Tibial nerve (tissue), 4 donors: ENCODE results near the gene SLC25A21.

ENCODE experiments used
- EP300 ChIP-seq, 2 donors: sonication (generic); formaldehyde crosslinking; IDR thresholded peaks; one replicate each; pipeline ENCODE4 v1.6.1; 2017; ENCODE audit warnings: antibody characterized with exemption in 2 of 2, mild to moderate bottlenecking in 1 of 2
- POLR2A ChIP-seq, 2 donors: fragments of 450-650 bp; IDR thresholded peaks; one replicate each; pipeline ENCODE4 v1.6.1; 2017; ENCODE audit warnings: antibody characterized with exemption in 2 of 2, mild to moderate bottlenecking in 2 of 2, moderate library complexity in 2 of 2
- TF ChIP-seq, protein P1 (sequence below), 5 experiments: fragments of 200-600 bp in 3 of 5; fragments of 450-650 bp in 2 of 5; sonication (generic) in 3 of 5; IDR thresholded peaks; one replicate each; pipeline ENCODE4 v1.5.1; 2016 to 2019; ENCODE audit warnings: antibody characterized with exemption in 5 of 5, mild to moderate bottlenecking in 3 of 5, moderate library complexity in 2 of 5

DNA sequence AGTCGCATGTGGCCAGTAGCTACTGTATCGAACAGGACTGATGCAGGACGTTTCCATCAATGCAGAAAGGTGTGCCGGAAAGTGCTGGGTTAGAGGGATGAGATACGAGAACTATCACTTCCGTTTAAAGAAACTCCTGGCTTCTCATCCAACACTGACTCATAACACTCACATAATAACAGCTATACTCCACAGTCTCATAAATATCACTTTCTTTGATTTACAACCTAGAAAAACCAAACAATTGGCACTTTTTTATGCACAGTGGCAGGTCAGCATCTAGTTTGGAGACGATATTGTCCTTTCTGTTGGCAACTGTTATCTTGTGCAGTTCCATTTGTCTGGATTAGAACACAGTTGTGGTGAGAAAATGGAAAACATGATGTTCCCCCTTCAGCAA, 43.4 kb downstream of the SLC25A21 start:
- TF ChIP-seq POLR2A (IDR thresholded peaks at IDR 0.05) (no peak), EP300 (IDR thresholded peaks at IDR 0.05) (no peak)
- TF ChIP-seq, protein P1, sequence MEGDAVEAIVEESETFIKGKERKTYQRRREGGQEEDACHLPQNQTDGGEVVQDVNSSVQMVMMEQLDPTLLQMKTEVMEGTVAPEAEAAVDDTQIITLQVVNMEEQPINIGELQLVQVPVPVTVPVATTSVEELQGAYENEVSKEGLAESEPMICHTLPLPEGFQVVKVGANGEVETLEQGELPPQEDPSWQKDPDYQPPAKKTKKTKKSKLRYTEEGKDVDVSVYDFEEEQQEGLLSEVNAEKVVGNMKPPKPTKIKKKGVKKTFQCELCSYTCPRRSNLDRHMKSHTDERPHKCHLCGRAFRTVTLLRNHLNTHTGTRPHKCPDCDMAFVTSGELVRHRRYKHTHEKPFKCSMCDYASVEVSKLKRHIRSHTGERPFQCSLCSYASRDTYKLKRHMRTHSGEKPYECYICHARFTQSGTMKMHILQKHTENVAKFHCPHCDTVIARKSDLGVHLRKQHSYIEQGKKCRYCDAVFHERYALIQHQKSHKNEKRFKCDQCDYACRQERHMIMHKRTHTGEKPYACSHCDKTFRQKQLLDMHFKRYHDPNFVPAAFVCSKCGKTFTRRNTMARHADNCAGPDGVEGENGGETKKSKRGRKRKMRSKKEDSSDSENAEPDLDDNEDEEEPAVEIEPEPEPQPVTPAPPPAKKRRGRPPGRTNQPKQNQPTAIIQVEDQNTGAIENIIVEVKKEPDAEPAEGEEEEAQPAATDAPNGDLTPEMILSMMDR (IDR thresholded peaks at IDR 0.05), result no peak
